GM19239 (cell line): ENCODE results near the gene C2orf66.

Experiments used
- DNase-seq: peaks from one replicate; pipeline ENCODE4 v3.0.0; 2011; ENCODE audit warnings: low spot score; ENCODE audit not compliant: insufficient read length
- FAIRE-seq: peaks from 2 replicates; lab custom pipeline; 2011; peaks lifted over from hg19 to GRCh38; lab: Jason Lieb, UNC

C2orf66 gene

DNA sequence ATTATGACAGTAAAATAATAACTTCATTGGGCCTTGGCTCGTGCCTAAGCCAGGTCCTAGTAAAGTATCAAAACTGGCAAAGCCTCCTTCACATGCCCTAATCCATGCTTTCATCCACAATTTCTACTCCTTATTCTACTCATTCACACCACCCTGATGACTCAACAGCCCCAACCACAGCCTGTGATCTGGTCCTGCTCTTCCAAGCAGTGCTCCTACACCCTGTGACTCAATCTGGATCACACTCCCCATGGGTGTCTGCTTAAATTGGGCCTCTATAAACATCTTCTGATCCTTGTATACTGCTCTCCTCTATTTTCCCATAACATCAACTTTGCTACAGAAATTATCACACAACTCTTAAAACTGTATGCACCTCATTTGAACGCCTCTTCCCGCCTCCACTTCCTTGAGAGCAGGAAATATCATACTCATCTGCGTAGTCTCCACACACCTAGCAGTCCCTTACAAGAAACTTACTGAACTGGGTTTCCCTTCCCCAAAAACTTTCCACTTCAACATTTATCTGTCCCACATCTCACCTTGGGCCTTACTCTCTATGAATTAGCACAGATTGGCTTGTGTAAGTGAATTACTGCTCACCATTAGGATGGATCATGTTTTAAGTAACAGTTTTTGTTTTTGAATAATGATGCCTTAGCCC is 25.6 kb downstream of the C2orf66 start:
- peak; percentile 21 for FAIRE-seq
- DNase-seq: no peak

DNA sequence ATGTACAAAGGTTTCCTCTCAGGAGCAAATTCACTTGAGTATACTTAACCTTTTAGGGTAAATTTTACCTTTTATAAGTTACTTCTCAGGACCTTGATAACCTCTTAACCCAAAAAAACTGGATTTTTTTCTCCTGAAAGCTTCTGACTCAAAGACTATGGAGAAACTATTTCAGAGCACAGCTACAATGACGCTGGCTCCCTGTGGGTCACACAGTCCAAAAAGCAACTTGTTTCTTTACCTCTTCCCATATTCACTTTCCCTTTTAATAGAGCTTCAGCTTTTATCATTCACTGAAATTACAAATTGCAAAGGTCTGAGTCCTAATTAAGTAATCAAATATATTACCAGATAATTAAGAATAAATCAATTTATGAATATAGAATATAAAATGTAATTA is 42.1 kb downstream of the C2orf66 start:
- DNase-seq: no peak

DNA sequence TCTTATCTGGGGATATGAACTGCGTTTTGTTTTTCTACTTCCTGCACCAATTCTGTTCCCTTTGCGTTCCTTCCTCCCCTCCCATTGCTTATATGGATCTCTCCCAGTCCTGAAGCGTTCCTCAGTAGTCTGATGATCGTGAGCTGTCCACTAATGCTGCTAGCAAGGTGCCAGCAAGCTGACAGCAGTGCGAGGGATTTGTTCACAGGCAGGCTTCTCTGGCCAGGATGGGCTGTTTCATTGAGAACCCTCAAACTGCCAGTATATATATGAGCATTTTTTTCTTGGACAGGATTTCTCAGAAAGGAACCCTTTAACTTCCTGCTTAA is 49.8 kb downstream of the C2orf66 start:
- FAIRE-seq: no peak
- no peak for DNase-seq

More for the DNA sequence above, 42.1 kb downstream of the C2orf66 start:
- FAIRE-seq: no peak

DNA sequence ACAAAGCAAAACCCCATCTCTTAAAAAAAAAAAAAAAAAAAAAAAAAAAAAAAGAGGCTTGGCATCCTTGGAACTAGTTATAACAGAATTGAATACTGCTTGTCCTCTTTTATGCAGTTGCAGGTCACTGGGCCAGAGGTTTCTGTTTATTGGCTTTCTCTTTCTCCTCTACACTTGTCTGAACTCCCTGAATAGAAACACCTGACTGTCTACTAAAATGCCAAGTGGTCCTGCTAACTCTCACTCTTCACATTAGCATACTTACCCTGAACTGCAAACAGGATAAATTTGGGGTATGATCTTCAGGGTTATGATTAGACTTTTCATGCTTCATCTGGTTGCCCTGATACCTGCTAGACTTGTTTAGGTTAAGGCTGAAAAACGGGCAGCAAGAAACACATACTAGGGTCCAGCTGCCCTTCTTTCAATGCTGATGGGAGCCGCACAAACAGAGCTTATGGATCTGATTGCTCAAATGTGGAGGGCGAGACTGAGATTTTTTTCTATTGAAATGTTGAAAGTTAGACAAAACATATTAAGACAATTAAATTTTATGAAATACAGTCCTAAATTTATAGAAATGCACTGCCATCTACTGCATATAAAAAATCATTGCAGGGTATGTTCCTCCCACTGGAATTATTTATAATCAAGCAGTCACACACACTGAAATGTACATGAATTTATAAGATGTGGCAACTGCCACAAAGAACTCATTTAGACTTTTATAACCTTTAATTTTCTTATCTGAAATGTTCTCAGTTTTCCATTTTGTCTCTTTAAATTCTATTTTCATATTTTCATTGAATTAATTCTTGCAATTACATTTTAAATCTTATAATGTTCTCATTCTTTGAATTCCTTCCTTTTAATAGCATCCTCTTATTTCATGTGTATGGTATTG is 50.4 kb downstream of the C2orf66 start:
- FAIRE-seq (no peak), DNase-seq (no peak)
